Measurements from ENCODE around the gene MPDU1.

The MPDU1 gene

DNA sequence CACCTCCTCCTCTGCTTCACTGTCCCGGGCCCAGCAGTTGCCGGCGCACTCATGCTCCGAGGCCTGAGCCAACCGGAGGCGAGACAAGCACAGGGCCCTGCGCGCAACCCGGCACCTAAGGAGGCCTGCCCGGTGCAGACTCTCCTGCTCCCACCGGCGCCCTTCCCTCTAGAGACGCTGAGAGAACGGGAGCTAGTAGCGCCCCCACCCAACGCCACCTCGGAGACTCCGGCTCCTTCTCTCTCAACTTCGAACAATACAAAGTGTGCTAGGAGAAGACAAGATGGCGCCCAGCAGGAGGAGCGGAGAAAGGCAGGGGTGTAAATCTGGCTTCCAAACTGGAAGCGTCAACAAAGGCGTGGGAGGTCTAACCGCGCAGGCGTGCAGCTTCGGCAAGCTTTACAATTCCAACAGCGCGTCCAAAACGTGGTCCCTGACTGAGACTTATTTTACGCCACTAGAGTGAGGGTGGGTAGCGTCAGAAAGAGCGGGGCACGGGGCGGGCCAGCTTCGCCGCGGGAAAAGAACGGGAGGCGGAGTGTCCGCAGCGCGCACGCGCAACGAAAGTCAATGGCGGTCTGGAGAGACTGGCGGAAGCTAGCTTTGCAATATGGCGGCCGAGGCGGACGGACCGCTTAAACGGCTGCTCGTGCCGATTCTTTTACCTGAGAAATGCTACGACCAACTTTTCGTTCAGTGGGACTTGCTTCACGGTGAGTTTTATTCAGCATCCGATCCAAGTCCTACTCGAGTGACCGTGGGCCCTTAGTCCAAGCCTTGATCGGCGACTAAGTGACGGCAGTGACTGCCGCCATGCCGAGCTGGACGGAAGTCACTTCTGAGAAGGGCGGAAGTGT lies at the start of gene MPDU1:
Gene MPDU1 (plus strand): TSS at position 600 of the 857 bp plus-strand sequence. CDS start 11 bp downstream, at position 611.
- peak; percentile 93 for DNase-seq (ENCODE audit: low read depth)

DNA sequence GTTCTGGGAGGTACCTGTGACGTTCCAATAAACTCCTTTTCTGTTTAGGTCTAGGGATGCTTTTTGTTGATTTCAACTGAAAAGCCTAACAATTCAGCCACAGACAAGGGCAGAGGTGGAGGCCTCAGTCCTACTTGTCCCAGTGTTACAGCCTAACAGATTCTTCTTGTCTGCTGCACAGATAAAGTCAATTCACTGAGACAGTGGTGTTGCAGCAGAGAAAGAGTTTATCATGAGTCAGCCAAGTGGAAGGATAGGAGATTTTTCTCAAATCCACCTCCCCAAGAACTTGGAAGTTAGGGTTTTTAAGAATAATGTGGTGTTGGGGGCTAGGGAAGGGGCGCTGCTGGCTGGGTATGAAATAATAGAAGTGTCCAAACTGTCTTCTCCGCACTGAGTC lies 45.6 kb upstream of the MPDU1 start:
- no peak for DNase-seq (ENCODE audit: low read depth)

DNA sequence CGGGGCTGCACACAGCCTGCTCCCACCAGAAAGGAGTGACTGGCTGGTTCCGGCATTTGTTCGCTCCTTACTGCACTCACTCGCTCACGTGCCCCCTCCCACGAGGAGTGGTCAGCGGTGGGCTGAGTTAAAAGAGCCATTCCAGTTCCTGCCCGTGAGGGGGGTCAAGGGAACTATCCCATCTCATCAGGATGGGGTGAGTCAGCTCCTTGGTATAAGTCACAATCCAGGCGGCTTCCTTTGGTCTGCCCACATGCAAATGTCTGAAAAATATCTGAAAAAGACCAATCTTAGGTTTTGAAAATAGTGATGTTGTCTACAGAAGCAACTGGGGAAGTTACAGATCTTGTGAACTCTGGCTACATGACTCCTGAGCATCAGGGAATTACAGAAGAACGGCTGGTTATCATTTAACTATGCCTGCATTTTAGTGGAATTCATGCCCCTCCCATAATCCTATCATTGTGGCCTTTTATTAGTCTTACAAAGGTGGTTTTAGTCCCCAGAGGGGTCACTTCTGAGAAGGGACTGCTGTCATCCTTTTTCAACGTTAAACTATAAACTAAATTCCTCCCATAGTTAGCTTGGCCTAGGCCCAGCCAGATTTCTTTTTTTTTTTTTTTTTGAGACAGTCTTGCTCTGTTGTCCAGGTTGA lies 44.6 kb upstream of the MPDU1 start:
- DNase-seq (ENCODE audit: low read depth) = no peak

GRCh38 chr17:7541074-7541621 lies 42.5 kb upstream of the MPDU1 start:
- no peak for DNase-seq (ENCODE audit: low read depth)

GRCh38 chr17:7544911-7545310 lies 38.7 kb upstream of the MPDU1 start:
- DNase-seq (ENCODE audit: low read depth) = no peak

DNA sequence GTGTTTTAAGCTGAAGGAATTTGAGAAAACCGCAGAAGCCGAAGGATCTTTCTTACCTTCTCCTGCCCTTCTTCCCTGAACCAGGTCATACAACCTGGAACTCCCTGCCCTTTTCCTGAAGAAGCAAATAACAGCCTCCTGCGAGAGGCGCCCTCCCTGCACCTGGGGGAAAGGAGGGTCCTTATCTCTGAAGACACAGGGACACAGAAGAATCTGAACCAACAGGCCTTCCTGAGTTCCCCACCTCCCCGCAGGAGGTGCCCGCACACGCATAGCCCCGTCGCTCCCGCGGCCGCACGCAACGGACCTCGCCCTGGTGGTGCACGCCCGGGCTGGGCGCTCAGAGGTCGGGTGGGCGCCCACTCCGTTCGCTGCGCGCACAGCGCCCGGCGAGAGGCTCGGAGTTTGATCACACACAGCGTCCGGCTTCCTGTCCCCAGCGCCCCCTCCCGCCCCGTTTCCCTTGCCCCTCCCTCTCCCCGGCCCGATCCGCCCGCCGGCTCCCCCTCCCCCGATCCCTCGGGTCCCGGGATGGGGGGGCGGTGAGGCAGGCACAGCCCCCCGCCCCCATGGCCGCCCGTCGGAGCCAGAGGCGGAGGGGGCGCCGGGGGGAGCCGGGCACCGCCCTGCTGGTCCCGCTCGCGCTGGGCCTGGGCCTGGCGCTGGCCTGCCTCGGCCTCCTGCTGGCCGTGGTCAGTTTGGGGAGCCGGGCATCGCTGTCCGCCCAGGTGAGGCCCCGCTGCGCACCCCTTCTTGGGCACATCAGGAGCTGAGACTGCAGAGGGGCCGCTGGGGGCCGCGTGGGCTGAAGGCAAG lies 34.9 kb upstream of the MPDU1 start, which contains the start of gene TNFSF12:
Gene TNFSF12 (plus strand): TSS at position 474 of the 816 bp plus-strand sequence. CDS start 96 bp downstream, at position 570.
- peak; percentile 51 for DNase-seq (ENCODE audit: low read depth)

DNA sequence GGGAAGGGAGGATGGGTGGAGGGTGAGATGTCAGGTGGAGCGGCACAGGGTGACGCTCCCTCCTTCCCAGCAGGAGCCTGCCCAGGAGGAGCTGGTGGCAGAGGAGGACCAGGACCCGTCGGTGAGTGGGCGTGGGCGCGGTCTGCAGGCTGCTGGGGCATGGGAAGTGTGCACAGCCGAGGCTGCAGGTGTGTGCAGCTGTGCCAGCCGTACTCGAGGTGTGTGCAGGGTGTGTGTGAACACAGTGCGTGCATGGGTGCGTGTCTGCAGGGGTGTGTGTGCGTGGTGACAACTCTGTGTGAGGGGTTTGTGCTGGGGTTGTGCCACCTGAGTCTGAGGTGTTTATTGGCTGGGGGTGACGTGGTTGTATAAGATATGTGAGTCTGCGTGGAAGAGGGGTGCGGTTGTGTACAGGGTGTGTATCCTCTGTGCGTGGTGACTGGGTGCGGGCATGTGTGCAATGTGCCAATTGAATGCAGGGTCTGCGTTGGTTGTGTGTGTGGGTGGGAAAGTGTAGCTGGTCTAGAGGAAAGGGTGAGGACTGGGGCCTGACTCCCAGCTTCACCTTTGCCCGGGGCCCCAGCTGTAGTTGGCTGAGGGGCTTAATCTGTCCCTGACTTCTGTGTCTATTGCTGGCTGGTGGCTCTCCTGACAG lies 34.1 kb upstream of the MPDU1 start:
- DNase-seq (ENCODE audit: low read depth) = no peak

DNA sequence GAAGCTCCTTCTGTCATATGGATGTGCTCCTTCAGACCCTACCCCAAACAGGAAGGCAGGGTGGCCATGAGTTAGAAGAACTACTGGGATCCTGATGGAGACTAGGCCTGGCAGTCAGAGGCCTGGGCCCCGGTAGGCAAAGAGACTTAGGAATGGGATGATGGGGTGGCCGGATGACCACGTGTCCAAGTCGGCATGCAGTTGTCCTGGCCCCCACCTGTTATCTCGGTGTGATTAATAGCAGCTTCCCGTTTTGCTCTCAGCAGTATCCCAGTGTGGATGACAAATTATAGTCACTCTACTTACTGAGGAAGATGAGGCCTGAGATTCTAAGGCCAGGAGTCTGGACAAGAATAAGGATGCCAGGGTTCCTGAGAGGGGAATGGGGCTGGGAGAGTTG lies 33.3 kb upstream of the MPDU1 start:
- no peak for DNase-seq (ENCODE audit: low read depth)

DNA sequence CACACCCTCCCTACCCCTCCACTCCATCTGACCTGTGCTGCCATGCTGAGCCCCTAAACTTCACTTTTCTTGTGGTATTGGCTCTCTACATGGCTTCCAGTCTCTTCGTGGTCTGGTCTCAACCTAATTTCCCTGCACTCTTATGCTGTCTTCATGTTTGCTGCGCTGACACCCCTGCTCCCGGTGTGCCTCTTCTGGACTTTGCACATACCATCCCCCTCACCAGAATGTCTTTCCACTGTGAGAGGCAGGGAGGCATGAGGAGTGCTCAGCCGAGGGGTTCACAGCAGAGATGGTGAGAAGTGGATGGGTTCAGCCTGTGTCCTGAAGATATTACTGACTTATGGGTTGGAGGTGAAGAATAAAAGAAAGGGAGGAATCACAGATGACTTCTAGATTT lies 32.3 kb upstream of the MPDU1 start:
- DNase-seq (ENCODE audit: low read depth) = no peak

DNA sequence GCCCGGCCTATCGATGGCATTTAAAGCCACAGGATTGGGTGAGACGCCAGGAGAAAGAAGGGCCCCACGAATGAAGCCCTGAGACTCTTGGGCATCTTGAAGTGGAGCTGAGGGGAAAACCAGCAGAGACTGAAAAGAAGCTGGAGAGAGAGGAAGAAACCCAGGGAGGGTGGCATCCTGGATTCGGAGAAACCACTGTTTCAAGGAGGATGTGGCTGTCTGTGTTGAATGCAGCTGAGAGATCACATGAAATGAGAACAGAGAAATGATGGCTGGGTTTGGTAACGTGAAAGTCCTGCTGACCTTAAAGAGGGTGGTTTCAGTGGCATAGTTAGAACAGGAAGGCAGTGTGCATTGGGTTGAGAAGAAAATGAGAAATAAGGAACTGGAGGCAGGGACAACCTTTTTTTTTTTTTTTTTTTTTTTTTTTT lies 31.0 kb upstream of the MPDU1 start:
- no peak for DNase-seq (ENCODE audit: low read depth)

DNA sequence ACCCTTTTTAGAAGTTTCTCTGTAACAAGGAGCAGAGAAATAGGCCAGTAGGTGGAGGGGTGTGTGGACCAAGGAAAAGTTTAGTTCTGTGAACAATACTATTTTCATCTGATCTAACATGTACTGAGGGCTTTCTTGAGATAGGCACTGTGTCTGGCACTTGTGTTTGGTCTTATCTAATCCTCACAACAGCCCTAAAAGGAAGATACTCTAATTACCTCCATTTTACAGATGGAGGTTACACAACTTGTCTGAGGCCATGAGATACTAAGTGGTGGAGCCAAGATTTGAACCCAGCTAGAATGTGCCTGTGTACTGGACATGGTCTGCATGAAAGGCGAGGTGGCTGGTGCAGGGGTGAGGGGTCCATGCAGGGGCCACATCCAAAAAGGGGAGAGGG lies 30.3 kb upstream of the MPDU1 start:
- DNase-seq (ENCODE audit: low read depth) = no peak

DNA sequence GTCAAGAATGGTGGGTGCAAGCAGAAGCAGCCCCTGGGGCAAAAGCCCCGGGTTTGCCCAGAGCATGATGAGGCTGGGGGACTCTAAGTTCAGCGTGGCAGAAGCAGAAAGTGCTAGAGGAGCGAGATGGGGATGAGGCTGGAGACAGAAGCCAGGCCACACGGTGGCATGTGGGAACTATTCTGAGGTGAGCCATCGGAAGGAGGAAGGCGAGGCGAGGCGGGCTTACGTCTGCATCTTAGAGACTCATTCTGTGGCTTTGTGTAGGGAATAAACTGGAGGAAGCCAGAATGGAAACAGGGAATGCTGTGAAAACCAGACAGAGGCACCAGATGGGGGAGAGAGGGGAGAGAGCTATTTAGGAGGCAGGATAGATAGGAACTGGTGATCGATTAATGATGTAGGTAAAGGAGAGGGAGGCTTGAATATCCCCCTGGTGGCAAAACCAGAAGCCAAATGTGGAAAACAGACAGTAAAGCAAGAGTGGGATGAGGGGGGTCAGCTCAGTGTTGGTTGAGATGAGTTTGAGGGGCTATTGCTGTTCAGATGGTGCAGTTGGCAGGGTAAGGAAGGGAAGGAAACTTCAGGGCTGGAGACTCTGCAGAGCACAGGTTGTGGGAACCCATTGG lies 28.2 kb upstream of the MPDU1 start:
- no peak for DNase-seq (ENCODE audit: low read depth)

GRCh38 chr17:7556627-7557026 lies 27.0 kb upstream of the MPDU1 start:
- DNase-seq (ENCODE audit: low read depth) = no peak

DNA sequence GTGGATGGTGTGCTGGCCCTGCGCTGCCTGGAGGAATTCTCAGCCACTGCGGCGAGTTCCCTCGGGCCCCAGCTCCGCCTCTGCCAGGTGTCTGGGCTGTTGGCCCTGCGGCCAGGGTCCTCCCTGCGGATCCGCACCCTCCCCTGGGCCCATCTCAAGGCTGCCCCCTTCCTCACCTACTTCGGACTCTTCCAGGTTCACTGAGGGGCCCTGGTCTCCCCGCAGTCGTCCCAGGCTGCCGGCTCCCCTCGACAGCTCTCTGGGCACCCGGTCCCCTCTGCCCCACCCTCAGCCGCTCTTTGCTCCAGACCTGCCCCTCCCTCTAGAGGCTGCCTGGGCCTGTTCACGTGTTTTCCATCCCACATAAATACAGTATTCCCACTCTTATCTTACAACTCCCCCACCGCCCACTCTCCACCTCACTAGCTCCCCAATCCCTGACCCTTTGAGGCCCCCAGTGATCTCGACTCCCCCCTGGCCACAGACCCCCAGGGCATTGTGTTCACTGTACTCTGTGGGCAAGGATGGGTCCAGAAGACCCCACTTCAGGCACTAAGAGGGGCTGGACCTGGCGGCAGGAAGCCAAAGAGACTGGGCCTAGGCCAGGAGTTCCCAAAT lies 26.4 kb upstream of the MPDU1 start:
- DNase-seq (ENCODE audit: low read depth) = no peak

DNA sequence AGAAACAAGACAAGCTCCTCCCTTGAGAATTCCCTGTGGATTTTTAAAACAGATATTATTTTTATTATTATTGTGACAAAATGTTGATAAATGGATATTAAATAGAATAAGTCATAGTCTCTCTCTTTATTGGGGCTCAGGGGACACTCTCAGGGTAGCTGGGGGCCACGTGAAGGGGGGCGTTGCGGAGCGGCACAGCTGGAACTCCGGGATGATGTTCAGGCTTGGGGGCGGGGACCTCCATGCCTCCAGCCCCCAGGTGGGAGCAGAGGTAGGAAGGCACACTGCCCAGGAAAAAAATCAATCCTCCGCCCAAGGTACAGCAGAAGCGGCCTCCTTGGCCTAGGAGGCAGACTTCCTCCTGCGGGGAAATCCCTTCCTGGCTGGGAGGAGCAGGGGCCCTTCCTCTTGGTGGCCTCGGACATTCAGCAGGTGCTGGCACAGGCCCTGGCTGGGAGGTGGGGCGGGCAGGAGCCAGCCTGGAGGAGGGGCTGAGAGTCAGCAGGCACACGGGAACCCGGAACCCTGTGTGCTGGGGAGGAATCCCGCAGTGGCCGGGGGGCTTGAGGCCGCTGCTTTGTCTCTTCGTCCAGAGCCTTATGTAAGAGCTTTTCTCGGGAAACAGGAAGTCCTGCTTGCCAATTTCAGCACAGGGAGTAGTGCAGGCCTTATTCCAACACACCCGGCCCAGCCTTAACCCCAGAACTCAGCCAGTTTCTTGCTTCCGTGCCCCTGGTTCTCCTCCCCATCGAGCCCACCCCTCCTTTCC lies 25.7 kb upstream of the MPDU1 start:
- DNase-seq (ENCODE audit: low read depth) = no peak

DNA sequence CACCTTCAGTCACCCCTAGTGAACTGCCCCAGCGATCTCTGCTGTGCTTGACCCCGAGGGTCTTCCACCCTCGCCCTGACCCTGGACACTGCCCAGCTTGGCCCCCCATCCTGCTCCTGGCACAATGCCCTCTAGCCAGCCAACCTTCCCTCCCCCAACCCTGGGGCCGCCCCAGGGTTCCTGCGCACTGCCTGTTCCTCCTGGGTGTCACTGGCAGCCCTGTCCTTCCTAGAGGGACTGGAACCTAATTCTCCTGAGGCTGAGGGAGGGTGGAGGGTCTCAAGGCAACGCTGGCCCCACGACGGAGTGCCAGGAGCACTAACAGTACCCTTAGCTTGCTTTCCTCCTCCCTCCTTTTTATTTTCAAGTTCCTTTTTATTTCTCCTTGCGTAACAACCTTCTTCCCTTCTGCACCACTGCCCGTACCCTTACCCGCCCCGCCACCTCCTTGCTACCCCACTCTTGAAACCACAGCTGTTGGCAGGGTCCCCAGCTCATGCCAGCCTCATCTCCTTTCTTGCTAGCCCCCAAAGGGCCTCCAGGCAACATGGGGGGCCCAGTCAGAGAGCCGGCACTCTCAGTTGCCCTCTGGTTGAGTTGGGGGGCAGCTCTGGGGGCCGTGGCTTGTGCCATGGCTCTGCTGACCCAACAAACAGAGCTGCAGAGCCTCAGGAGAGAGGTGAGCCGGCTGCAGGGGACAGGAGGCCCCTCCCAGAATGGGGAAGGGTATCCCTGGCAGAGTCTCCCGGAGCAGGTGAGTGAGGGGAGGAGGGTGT lies 24.9 kb upstream of the MPDU1 start, which contains the start of gene TNFSF13:
Gene TNFSF13 (plus strand): TSS at position 207 of the 776 bp plus-strand sequence. CDS start 290 bp downstream, at position 497.
- no peak for DNase-seq (ENCODE audit: low read depth)

DNA sequence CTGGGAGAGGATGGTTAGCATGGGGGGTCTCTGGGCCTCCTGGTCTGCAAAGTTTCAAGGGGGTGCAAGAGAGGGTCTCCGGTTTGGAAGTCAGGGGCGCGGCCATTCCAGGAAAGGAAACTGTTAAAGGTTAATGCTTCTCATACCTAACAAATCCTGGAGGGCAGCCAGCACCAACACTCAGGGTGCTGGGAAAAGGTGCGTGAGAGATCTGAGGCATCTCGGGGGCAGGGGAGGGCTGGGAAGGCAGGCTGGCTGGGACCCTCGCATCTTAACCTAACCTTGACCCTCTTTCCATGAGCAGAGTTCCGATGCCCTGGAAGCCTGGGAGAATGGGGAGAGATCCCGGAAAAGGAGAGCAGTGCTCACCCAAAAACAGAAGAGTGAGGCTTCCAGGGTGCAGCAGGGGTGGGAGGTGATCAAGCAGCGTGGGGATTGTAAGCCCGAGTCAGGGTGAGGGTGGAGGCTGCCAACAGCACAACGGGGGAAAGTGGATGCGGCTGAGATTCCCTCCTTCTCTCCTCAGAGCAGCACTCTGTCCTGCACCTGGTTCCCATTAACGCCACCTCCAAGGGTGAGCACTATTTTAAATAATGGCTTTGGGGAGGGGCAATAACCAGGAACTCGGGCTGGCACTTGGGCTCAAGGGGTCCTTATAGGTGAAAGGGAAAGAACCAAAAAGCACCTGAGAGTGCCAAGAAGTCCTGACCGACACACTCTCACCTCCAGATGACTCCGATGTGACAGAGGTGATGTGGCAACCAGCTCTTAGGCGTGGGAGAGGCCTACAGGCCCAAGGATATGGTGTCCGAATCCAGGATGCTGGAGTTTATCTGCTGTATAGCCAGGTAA lies 24.1 kb upstream of the MPDU1 start:
- DNase-seq (ENCODE audit: low read depth) = no peak
